ENCODE data around the gene DAW1. TPM values are rescaled to one million over a fixed set of nuclear protein-coding genes. Genes with fewer than 3 reads are reported as not detected.
A peak's percentile ranks its signal among the peaks of the same experiment; 100 is the strongest.

The DAW1 gene
- total RNA-seq, 4 donors from 2014 or later: 0.30 to 0.59 TPM; not detected in 2

- H3K4me1 ChIP-seq: no peaks in the 10 kb centered on the region
- no peaks in the 10 kb centered on the region for H3K27me3 ChIP-seq
- DNase-seq (ENCODE audit: low spot score in 2 of 2): peak in 1 of 2 donors; percentile 53
- TF ChIP-seq POLR2A (IDR thresholded peaks at IDR 0.05): no peak
- TF ChIP-seq EP300 (IDR thresholded peaks at IDR 0.05): no peak
- peak in 4 of 5 experiments; percentile 12 to 50 (median 34) for TF ChIP-seq CTCF (IDR thresholded peaks at IDR 0.05)
- WGBS, 2 donors: 19 to 29% methylated on average over 6 of the region's 6 CpGs
- H3K27ac ChIP-seq: no peak overlapping the region
- no peaks in the 10 kb centered on the region for H3K9me3 ChIP-seq
- no peak overlapping the region for H3K4me3 ChIP-seq
- no peaks in the 10 kb centered on the region for H3K36me3 ChIP-seq
Observed at GRCh38 chr2:227884511-227884947, 13.1 kb downstream of the DAW1 start.

- Histone ChIP-seq H3K9me3 (no peaks in the 10 kb centered on the region), H3K4me1 (peaks cover 0 to 3% (median 0%) of the 10 kb centered on the region in 4 donors)
Observed at GRCh38 chr2:227886149-227886548, 14.7 kb downstream of the DAW1 start.

GRCh38 chr2:227888289-227888688 lies 16.9 kb downstream of the DAW1 start:
- no peak overlapping the region for H3K4me3 ChIP-seq
- H3K27me3 ChIP-seq: no peaks in the 10 kb centered on the region
- no peaks in the 10 kb centered on the region for H3K9me3 ChIP-seq
- TF ChIP-seq POLR2A (IDR thresholded peaks at IDR 0.05): no peak
- no peak for TF ChIP-seq CTCF (IDR thresholded peaks at IDR 0.05)
- no peak for TF ChIP-seq EP300 (IDR thresholded peaks at IDR 0.05)
- no peak overlapping the region for H3K27ac ChIP-seq
- WGBS, 2 donors: 40 to 48% methylated on average over 5 of the region's 5 CpGs
- no peak for DNase-seq (ENCODE audit: low spot score in 2 of 2)
- peaks cover 0 to 3% (median 0%) of the 10 kb centered on the region in 4 donors for H3K4me1 ChIP-seq
- H3K36me3 ChIP-seq: no peaks in the 10 kb centered on the region

More at GRCh38 chr2:227886149-227886548, 14.7 kb downstream of the DAW1 start:
- H3K27me3 ChIP-seq: no peaks in the 10 kb centered on the region
- H3K4me3 ChIP-seq: no peak overlapping the region
- no peak for DNase-seq (ENCODE audit: low spot score in 2 of 2)
- TF ChIP-seq POLR2A (IDR thresholded peaks at IDR 0.05): no peak
- no peak for TF ChIP-seq EP300 (IDR thresholded peaks at IDR 0.05)
- no peak for TF ChIP-seq CTCF (IDR thresholded peaks at IDR 0.05)
- WGBS, 2 donors: 58 to 76% methylated on average over 4 of the region's 4 CpGs
- no peak overlapping the region for H3K27ac ChIP-seq
- H3K36me3 ChIP-seq: no peaks in the 10 kb centered on the region

- no peak overlapping the region for H3K4me3 ChIP-seq
- no peaks in the 10 kb centered on the region for H3K27me3 ChIP-seq
- DNase-seq (ENCODE audit: low spot score in 2 of 2): no peak
- no peak overlapping the region for H3K27ac ChIP-seq
- 94 to 99% methylated on average over 5 of the region's 5 CpGs for WGBS, 2 donors
- H3K4me1 ChIP-seq: peaks cover 0 to 3% (median 0%) of the 10 kb centered on the region in 4 donors
- no peaks in the 10 kb centered on the region for H3K36me3 ChIP-seq
- TF ChIP-seq EP300 (IDR thresholded peaks at IDR 0.05) (no peak), POLR2A (IDR thresholded peaks at IDR 0.05) (no peak), CTCF (IDR thresholded peaks at IDR 0.05) (no peak)
- no peaks in the 10 kb centered on the region for H3K9me3 ChIP-seq
Observed at GRCh38 chr2:227889336-227889735, 17.9 kb downstream of the DAW1 start.

GRCh38 chr2:227890495-227891079 lies 19.2 kb downstream of the DAW1 start:
- H3K36me3 ChIP-seq: no peaks in the 10 kb centered on the region
- no peak for DNase-seq (ENCODE audit: low spot score in 2 of 2)
- H3K27me3 ChIP-seq: no peaks in the 10 kb centered on the region
- H3K9me3 ChIP-seq: no peaks in the 10 kb centered on the region
- H3K27ac ChIP-seq: no peak overlapping the region
- H3K4me1 ChIP-seq: peaks cover 0 to 3% (median 0%) of the 10 kb centered on the region in 4 donors
- no peak overlapping the region for H3K4me3 ChIP-seq
- no peak for TF ChIP-seq EP300 (IDR thresholded peaks at IDR 0.05)
- TF ChIP-seq CTCF (IDR thresholded peaks at IDR 0.05): peak; percentile 41 to 62 (median 53)
- WGBS, 2 donors: 2% methylated on average over 2 of the region's 2 CpGs

Measured in tibial nerve (tissue), 4 donors.